Progenitor cell of endocrine pancreas (in vitro differentiated cells): ENCODE measurements around the gene OR5C1. TPM values are rescaled to one million over a fixed set of nuclear protein-coding genes. Genes with fewer than 3 reads are reported as not detected.
A peak's percentile ranks its signal among the peaks of the same experiment; 100 is the strongest.

ENCODE experiments used
- DNase-seq: peaks from one replicate; pipeline ENCODE4 v3.0.0; 2021; ENCODE audit warnings: low spot score; ENCODE audit not compliant: unreplicated experiment
- H3K27ac Mint-ChIP-seq: 2 replicates; pipeline ENCODE4 v1.8.0; 2021; ENCODE audit warnings: mild to moderate bottlenecking, moderate library complexity, mixed read lengths
- H3K27me3 Mint-ChIP-seq: 2 replicates; pipeline ENCODE4 v1.8.0; 2021; ENCODE audit warnings: mixed read lengths
- H3K36me3 Mint-ChIP-seq: 2 replicates; pipeline ENCODE4 v1.8.0; 2022; ENCODE audit warnings: mixed read lengths; ENCODE audit not compliant: insufficient read depth
- H3K4me1 Mint-ChIP-seq: 2 replicates; pipeline ENCODE4 v1.8.0; 2021; ENCODE audit warnings: low read depth, mixed read lengths
- H3K4me3 Mint-ChIP-seq: 2 replicates; pipeline ENCODE4 v1.8.0; 2021; ENCODE audit warnings: low read depth, mild to moderate bottlenecking, moderate library complexity, mixed read lengths
- H3K9me3 Mint-ChIP-seq: 2 replicates; pipeline ENCODE4 v1.8.0; 2021; ENCODE audit warnings: low read depth, mixed read lengths
- total RNA-seq: library from RNA; stranded (reverse); gene quantifications from 2 replicates; pipeline ENCODE4 v1.2.1, GENCODE V29; 2021
- TF ChIP-seq, protein P1 (sequence below): fragments of 200-600 bp; sonication (generic); IDR thresholded peaks from one replicate; pipeline ENCODE4 v1.5.0; 2021; ENCODE audit warnings: antibody characterized with exemption, mild to moderate bottlenecking; ENCODE audit not compliant: unreplicated experiment

The OR5C1 gene
- total RNA-seq, 1 donor from 2014 or later, result not detected

DNA sequence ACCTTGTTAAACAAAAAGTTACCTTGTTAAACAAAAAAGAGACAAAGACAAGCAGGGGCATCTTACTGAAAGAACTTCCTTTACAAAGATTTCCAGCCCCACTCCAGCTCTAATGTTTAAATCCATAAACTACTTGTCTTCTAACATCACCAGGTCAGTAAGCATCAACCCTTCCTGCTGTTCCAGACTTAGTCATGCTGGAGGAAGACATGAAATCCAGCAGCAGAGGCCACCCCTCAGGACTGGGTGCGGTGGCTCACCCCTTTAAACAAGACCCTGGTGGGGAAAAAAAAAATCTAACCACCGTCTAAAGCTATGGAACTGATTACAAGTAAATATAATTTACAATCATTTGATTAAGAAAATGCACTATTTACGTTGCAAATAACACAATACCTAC, 30.6 kb downstream of the OR5C1 start:
- Mint-ChIP-seq H3K4me3 (no peak overlapping the region), H3K27me3 (no peaks in the 10 kb centered on the region), H3K27ac (no peak overlapping the region), H3K9me3 (no peaks in the 10 kb centered on the region), H3K4me1 (peaks cover 8% of the 10 kb centered on the region), H3K36me3 (peaks cover 25% of the 10 kb centered on the region)
- DNase-seq, result no peak
- TF ChIP-seq, protein P1, sequence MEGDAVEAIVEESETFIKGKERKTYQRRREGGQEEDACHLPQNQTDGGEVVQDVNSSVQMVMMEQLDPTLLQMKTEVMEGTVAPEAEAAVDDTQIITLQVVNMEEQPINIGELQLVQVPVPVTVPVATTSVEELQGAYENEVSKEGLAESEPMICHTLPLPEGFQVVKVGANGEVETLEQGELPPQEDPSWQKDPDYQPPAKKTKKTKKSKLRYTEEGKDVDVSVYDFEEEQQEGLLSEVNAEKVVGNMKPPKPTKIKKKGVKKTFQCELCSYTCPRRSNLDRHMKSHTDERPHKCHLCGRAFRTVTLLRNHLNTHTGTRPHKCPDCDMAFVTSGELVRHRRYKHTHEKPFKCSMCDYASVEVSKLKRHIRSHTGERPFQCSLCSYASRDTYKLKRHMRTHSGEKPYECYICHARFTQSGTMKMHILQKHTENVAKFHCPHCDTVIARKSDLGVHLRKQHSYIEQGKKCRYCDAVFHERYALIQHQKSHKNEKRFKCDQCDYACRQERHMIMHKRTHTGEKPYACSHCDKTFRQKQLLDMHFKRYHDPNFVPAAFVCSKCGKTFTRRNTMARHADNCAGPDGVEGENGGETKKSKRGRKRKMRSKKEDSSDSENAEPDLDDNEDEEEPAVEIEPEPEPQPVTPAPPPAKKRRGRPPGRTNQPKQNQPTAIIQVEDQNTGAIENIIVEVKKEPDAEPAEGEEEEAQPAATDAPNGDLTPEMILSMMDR, result no peak

DNA sequence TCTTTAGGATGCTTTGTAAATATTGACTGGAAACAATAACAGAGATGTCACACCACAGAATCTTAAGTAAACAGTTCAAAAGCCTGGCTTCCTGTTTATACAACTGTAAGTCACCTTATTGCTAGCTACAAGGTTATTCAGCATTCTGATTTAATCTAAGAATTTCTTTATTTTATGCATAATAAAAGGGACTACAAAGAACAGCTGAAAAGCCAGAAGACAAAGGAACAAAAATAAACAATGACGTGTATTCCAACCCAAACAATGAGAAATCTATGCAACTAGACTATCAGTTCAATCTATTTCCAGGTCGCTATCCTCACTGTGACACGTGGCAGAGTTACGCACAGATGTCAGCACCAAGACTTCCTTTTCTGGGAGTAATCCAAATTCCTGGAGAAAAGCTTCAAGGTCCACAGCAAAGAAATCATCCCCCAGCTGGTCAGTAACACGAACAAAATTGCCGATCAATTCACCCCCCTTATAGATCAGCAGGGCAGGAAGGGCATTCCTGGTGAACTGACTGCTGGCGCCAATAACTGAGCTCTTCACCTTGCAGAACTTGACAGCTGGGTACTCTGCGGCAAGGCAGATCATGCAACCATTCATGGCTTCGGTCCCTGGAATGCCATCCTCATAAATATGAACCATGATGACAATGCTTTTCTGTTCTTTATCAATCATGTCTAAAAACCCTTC, 31.2 kb downstream of the OR5C1 start:
- peaks cover 23% of the 10 kb centered on the region for H3K36me3 Mint-ChIP-seq
- H3K4me3 Mint-ChIP-seq, result no peak overlapping the region
- DNase-seq, result no peak
- TF ChIP-seq, protein P1, result no peak
- H3K9me3 Mint-ChIP-seq, result no peaks in the 10 kb centered on the region
- peaks cover 8% of the 10 kb centered on the region for H3K4me1 Mint-ChIP-seq
- no peaks in the 10 kb centered on the region for H3K27me3 Mint-ChIP-seq
- peak overlapping the region; percentile 77 for H3K27ac Mint-ChIP-seq

DNA sequence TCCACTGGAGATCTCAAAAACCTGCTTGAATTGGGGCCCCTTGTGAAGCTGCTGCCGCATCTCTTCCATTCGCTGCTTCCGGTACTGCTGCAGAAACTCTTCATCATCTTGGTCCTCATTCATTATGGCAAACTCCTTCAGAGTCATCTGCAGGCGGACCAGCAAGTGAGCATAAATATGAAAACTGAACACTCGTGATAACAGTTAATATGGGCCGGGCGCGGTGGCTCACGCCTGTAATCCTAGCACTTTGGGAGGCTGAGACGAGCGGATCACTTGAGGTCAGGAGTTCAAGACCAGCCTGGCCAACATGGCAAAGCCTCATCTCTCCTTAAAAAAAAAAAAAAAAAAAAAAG, 31.7 kb downstream of the OR5C1 start:
- Mint-ChIP-seq H3K36me3 (peaks cover 23% of the 10 kb centered on the region), H3K27ac (peak overlapping the region; percentile 77), H3K27me3 (no peaks in the 10 kb centered on the region), H3K4me3 (no peak overlapping the region), H3K9me3 (no peaks in the 10 kb centered on the region), H3K4me1 (peaks cover 8% of the 10 kb centered on the region)
- TF ChIP-seq, protein P1, result no peak
- no peak for DNase-seq

DNA sequence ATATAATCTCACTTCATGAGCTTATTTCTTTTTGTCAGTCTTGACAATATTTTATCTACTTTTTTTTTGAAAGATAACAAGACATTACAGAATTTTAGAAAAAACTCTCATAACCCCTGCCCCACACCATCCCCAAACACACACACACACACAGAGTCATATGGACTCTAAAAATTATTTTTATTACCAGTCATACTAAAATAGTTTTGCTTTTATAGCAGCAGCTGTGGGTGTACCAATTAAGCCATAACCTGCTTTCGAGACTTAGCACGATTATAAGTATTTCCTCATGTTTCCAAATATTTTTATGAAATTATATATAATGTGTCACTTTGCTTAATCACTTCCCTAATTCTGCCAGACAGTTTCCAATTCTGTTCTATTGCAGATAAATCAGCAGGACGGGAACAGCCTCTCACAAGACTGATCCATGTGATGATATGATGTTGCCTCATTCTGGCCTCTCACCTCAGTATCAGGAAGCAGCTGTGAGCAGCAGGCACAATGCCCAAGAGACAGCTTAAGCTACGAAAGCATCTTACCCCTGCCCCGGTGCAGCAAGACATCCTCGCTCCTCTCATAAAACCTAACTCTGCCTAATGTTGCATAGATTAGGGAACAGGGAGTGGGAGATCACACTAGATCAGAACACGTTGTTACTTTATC, 32.7 kb downstream of the OR5C1 start:
- no peak for DNase-seq
- H3K4me3 Mint-ChIP-seq, result no peak overlapping the region
- peaks cover 10% of the 10 kb centered on the region for H3K4me1 Mint-ChIP-seq
- H3K27ac Mint-ChIP-seq, result no peak overlapping the region
- no peaks in the 10 kb centered on the region for H3K27me3 Mint-ChIP-seq
- TF ChIP-seq, protein P1, result no peak
- peaks cover 24% of the 10 kb centered on the region for H3K36me3 Mint-ChIP-seq
- no peaks in the 10 kb centered on the region for H3K9me3 Mint-ChIP-seq

DNA sequence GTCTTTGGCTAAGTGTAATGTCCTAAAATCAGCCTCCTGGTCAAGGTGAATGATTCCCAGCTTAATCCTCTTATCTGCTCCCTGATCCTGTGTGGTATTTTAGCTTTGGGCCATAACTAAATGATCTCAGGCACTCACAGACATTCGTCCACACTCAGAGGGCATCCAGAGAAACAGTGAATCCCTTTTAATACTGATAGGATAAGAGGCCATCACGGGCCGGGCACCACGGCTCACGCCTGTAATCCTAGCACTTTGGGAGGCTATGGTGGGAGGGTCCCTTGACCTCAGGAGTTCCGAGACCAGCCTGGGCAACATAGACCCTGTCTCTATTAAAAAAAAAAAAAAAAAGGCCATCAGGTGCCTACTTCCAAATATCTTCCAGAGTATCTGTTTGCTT, 33.3 kb downstream of the OR5C1 start:
- Mint-ChIP-seq H3K4me1 (peaks cover 16% of the 10 kb centered on the region), H3K9me3 (no peaks in the 10 kb centered on the region), H3K4me3 (no peak overlapping the region), H3K36me3 (peaks cover 21% of the 10 kb centered on the region), H3K27me3 (no peaks in the 10 kb centered on the region), H3K27ac (no peak overlapping the region)
- TF ChIP-seq, protein P1, result no peak
- DNase-seq, result no peak
